HG02840 (cell line): ENCODE data around the gene LCA5L.
"Not testable (repeated sequence)": the region's sequence is repeated elsewhere in the genome, so short reads cannot be mapped to it uniquely, and the experiment has no call there.

Experiments used
- ATAC-seq: cut with Tn5 transposase; IDR thresholded peaks from one replicate; pipeline ENCODE4 v1.9.1; 2021; ENCODE audit warnings: mild to moderate bottlenecking, moderate library complexity, moderate number of reproducible peaks; ENCODE audit not compliant: unreplicated experiment, low FRiP score

The LCA5L gene

GRCh38 chr21:39452207-39452969 is 6.8 kb upstream of the LCA5L start:
- ATAC-seq: no peak

- ATAC-seq: no peak
Measured at GRCh38 chr21:39451332-39452206, 6.0 kb upstream of the LCA5L start, which contains the start of gene SH3BGR. SH3BGR (plus strand) TSS chr21:39451970; CDS start chr21:39452097, 127 bp downstream.

DNA sequence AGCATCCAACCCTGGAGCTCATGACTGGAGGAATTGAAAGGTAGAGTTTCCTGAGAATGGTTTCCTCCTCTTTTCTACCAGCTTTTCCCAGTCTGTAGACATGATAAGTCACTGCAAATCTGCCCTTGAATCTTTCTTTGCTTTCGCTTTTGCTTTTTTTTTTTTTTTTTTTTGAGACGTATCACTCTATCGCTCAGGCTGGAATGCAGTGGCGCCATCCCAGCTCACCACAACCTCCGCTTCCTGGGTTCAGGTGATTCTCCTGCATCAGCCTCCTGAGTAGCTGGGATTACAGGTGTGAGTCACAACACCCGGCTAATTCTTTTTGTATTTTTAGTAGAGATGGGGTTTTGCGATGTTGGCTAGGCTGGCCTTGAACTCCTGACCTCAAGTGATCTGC is 1.7 kb upstream of the LCA5L start:
- no peak for ATAC-seq

- no peak for ATAC-seq
Measured at GRCh38 chr21:39444421-39445180, 977 bp downstream of the LCA5L start.

GRCh38 chr21:39441502-39442475 is 3.8 kb downstream of the LCA5L start:
- ATAC-seq: no peak

DNA sequence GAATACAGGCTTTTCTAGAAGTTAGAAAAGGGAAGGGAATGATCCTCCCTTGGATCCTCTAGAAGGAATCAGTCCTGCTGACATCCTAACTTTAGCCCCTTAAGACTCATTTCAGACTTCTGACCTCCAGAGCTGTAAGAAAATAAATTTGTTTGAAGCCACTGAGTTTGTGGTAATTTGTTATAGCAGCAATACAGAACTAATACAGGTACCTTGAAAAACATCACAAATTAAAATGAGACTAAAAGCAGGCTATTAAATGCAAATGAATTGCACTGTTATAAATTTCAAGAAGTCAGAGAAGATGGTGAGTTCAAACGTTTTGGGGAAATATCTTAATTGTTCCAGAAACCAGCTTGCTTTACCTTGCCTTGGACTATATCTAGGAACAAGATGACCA is 6.3 kb downstream of the LCA5L start:
- ATAC-seq: no peak

GRCh38 chr21:39434950-39435349 is 10.6 kb downstream of the LCA5L start:
- ATAC-seq: no peak

DNA sequence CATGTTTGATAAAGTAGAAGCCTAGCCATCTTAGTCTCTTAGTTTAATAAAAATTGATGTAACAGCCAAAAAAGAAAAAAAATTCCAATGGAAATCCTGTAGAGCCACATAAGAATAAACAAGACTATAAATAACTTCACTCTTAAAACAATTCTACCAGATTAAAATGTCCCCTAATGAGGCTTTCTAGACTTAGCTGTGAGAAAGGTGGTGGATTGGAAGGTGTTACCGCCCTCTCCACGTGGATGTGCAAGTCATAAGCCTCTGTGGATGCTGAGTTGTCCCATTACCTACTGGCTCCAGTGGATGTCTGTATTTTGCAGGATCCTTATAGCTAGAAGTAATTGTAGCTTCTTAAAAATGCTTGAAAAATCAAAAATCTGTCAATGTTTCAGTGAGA is 14.6 kb downstream of the LCA5L start:
- no peak for ATAC-seq

GRCh38 chr21:39430457-39430856 is 15.1 kb downstream of the LCA5L start:
- ATAC-seq: no peak

- ATAC-seq: no peak
Measured at GRCh38 chr21:39430016-39430415, 15.6 kb downstream of the LCA5L start.

- ATAC-seq: no peak
Measured at GRCh38 chr21:39429445-39429844, 16.1 kb downstream of the LCA5L start.

GRCh38 chr21:39422527-39423241 is 22.9 kb downstream of the LCA5L start:
- ATAC-seq: no peak

DNA sequence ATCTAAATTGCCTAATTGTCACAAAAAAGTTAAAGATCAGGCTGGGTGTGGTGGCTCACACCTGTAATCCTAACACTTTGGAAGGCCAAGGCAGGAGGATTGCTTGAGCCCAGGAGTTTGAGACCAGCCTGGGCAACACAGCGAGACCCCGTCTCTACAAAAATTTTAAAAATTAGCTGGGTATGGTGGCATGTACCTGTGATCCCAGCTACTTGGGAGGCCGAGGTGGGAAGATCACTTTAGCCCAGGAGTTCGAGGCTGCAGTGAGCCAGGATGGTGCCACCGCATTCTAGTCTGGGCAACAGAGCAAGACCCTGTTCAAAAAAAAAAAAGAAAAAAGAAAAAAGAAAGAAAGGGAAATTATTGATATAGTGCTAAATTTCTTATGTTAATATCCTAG is 26.4 kb downstream of the LCA5L start:
- not testable (repeated sequence) for ATAC-seq

DNA sequence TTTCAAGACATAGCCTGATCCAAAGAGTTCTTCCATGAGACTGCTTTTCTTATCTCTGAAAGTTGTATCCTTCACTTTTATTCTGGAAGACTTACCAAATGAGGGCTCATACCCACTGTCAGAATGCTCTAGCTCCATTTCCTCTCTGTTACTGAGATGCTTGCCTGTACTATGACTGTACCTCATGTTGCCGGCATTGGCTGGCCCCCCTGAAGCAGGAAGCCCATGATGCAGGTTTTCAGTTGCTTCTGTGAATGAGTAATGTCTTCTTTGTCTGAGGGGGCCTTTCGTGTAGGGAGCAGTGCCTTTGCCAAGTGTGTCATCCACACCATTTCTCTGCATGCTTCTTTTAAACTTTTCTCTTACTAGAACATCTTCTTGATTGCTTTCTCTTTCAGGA is 39.5 kb downstream of the LCA5L start:
- ATAC-seq: no peak

- no peak for ATAC-seq
Measured at GRCh38 chr21:39400173-39400572, 45.4 kb downstream of the LCA5L start.

- ATAC-seq: no peak
Measured at GRCh38 chr21:39397646-39398385, 47.8 kb downstream of the LCA5L start.

- ATAC-seq: no peak
Measured at GRCh38 chr21:39392981-39393380, 52.6 kb downstream of the LCA5L start.

DNA sequence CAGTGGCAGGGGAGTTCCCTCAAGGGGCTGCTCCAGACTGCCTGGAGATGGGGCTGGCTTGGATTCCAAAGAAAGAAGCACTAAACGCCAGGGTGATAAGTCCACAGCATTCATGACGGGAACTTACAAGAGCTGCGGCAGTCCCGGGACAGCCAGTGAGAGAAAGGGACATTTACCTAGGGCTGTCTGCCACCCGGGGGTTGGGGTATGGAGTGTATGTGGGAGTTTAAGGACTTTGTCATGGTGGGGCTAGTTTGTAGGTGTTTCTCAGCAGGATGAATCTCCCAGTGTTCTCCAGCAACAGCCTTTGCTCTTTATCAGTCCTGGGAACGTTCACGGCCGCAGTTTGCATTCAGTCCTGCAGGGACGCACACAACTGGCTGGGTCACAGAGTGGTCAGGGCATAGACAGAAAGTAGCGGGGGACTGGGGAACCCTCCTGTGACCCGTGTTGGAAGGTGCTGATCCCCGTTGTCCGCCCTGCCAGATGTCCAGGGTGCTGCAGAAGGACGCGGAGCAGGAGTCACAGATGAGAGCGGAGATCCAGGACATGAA is 55.3 kb downstream of the LCA5L start:
- ATAC-seq: no peak
